ENCODE measurements around the gene KRT72. TPM values are rescaled to one million over a fixed set of nuclear protein-coding genes. Genes with fewer than 3 reads are reported as not detected.

Gene KRT72
- total RNA-seq, 2 experiments from 2014 or later: 82.2 to 83.4 TPM

DNA sequence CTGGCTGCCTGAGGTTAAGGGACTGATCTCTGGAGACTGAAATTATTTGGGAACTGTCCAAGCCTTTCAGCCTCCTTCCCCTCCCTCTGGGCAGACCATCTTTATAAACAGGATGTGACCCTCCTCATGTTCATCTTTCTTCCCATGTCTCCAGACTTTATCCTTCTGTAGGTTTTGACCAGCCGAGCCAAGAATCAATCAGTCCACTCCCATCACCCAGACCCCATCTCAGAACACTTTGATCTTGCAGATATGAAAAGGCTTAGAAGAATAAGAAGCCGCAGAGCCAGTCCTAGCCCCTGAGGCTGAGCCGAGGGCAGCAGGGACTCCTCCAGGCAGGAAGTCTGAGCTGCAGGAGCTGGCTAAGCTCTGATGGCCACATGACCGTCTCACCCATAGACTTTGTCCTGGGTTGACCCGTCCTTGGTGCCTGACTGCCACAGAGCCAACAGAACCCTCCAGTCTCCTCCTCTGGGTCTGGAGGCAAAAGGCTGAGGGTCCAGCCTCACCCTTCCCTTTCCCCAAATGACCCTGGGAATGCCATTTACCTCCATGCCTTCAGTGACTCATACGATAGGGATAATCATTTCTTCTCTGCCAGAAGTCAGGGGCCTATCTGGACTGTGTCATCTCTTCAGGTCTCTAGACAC lies 49.9 kb downstream of the KRT72 start:
- DNase-seq (no peak), ATAC-seq (ENCODE audit: poor library complexity) (no peak)
- Mint-ChIP-seq H3K27me3 (no peaks in the 10 kb centered on the region), H3K4me3 (no peak overlapping the region), H3K36me3 (ENCODE audit: low read depth) (no peaks in the 10 kb centered on the region), H3K9me3 (no peaks in the 10 kb centered on the region), H3K27ac (no peak overlapping the region), H3K4me1 (ENCODE audit: low read depth) (no peaks in the 10 kb centered on the region)
- ChIA-PET CTCF (no interaction called here), POLR2A (no interaction called here)
- Histone ChIP-seq H3K4me1 (ENCODE audit: insufficient read depth, low read length) (peaks cover 2% of the 10 kb centered on the region), H3K27me3 (ENCODE audit: control insufficient read depth in 1 of 2, insufficient read depth in 2 of 2, low read length in 2 of 2) (no peaks in the 10 kb centered on the region), H3K36me3 (ENCODE audit: insufficient read depth, low read length) (no peaks in the 10 kb centered on the region), H3K4me3 (ENCODE audit: low read length) (no peak overlapping the region), H3K9me3 (ENCODE audit: control insufficient read depth in 1 of 2, insufficient read depth in 1 of 2, low read length in 2 of 2) (no peaks in the 10 kb centered on the region), H3K27ac (ENCODE audit: low read depth in 1 of 2, low read length in 2 of 2) (no peak overlapping the region)
- intact Hi-C loops (cut with DNase I, micrococcal nuclease): no loop called here
- TF ChIP-seq, protein P1, sequence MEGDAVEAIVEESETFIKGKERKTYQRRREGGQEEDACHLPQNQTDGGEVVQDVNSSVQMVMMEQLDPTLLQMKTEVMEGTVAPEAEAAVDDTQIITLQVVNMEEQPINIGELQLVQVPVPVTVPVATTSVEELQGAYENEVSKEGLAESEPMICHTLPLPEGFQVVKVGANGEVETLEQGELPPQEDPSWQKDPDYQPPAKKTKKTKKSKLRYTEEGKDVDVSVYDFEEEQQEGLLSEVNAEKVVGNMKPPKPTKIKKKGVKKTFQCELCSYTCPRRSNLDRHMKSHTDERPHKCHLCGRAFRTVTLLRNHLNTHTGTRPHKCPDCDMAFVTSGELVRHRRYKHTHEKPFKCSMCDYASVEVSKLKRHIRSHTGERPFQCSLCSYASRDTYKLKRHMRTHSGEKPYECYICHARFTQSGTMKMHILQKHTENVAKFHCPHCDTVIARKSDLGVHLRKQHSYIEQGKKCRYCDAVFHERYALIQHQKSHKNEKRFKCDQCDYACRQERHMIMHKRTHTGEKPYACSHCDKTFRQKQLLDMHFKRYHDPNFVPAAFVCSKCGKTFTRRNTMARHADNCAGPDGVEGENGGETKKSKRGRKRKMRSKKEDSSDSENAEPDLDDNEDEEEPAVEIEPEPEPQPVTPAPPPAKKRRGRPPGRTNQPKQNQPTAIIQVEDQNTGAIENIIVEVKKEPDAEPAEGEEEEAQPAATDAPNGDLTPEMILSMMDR (IDR thresholded peaks at IDR 0.05): no peak

DNA sequence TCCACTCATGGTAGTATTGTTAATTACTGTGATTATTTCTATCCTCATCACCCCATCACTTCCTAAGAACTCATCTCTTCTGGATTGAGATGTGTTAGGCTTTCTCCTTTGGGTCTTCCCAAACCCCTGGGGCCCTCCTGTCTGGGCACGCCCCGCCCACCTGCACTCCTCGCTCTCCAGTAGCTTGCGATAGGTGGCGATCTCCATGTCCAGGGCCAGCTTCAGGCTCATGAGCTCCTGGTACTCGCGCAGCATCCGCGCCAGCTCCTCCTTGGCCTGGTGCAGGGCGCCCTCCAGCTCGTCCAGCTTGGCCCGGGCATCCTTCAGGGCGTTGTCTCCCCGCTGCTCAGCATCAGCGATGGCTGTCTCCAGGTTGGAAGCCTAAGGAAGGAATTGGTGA lies 55.1 kb downstream of the KRT72 start:
- H3K27me3 ChIP-seq (ENCODE audit: control insufficient read depth in 1 of 2, insufficient read depth in 2 of 2, low read length in 2 of 2): peaks cover 0 to 3% of the 10 kb centered on the region in 2 experiments
- ATAC-seq (ENCODE audit: poor library complexity) (no peak), DNase-seq (no peak)
- Mint-ChIP-seq H3K36me3 (ENCODE audit: low read depth) (no peaks in the 10 kb centered on the region), H3K4me1 (ENCODE audit: low read depth) (no peaks in the 10 kb centered on the region), H3K27me3 (no peaks in the 10 kb centered on the region), H3K9me3 (no peaks in the 10 kb centered on the region), H3K4me3 (no peak overlapping the region), H3K27ac (no peak overlapping the region)
- H3K4me3 ChIP-seq (ENCODE audit: low read length): no peak overlapping the region
- no peaks in the 10 kb centered on the region for H3K4me1 ChIP-seq (ENCODE audit: insufficient read depth, low read length)
- TF ChIP-seq, protein P1 (IDR thresholded peaks at IDR 0.05): no peak
- ChIA-PET POLR2A (no interaction called here), CTCF (no interaction called here)
- intact Hi-C loops (cut with DNase I, micrococcal nuclease): no loop called here
- H3K9me3 ChIP-seq (ENCODE audit: control insufficient read depth in 1 of 2, insufficient read depth in 1 of 2, low read length in 2 of 2): no peaks in the 10 kb centered on the region
- H3K36me3 ChIP-seq (ENCODE audit: insufficient read depth, low read length): no peaks in the 10 kb centered on the region
- H3K27ac ChIP-seq (ENCODE audit: low read depth in 1 of 2, low read length in 2 of 2): no peak overlapping the region

DNA sequence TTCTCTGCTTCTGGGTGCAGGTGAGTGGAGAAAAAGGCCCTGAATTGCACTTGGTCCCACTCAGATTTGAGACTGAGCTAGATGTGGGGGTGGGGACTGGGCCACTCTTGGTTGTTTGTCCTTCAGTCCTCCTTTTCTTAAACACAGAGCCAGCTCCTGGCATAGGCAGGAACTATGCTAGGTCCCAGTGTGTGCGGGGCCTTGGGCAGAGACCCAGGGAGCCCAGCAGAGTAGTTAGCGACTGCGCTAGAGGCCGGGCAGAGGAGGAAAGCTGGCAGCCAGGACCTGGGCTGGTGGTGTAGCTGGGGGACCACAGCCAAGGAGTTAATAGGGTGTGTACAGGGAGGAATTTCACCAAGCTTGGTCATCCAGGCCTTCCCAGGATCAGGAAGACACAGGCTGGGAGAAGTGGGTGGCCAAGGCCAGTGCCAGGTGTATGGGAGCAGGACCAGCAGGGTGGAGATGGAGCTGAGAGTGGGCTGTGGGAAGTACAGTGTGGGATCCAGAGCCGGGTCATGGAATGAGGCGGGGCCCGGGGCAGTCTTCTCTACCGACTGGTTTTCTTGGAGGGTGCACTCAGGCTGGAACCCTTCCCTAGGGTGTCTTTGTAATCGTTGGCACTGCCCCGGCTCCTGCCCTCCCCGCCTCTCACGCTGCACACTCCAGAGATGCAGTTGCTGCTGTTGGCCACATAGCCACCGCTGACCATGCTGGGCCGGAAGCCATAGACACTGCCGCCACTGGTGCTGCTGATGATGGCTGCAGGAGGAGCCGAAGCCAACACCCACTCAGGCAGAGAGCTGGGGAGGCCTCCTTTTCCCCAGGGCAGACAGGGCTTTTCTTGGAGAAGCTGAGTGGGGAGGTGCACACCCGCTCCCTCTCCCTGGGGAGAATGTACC lies 57.0 kb downstream of the KRT72 start:
- H3K27ac Mint-ChIP-seq: no peak overlapping the region
- Histone ChIP-seq H3K4me3 (ENCODE audit: low read length) (no peak overlapping the region), H3K9me3 (ENCODE audit: control insufficient read depth in 1 of 2, insufficient read depth in 1 of 2, low read length in 2 of 2) (no peaks in the 10 kb centered on the region), H3K27ac (ENCODE audit: low read depth in 1 of 2, low read length in 2 of 2) (no peak overlapping the region), H3K4me1 (ENCODE audit: insufficient read depth, low read length) (no peaks in the 10 kb centered on the region), H3K36me3 (ENCODE audit: insufficient read depth, low read length) (no peaks in the 10 kb centered on the region), H3K27me3 (ENCODE audit: control insufficient read depth in 1 of 2, insufficient read depth in 2 of 2, low read length in 2 of 2) (peaks cover 0 to 3% of the 10 kb centered on the region in 2 experiments)
- no peaks in the 10 kb centered on the region for H3K36me3 Mint-ChIP-seq (ENCODE audit: low read depth)
- H3K27me3 Mint-ChIP-seq: no peaks in the 10 kb centered on the region
- intact Hi-C loops (cut with DNase I, micrococcal nuclease): no loop called here
- no peaks in the 10 kb centered on the region for H3K9me3 Mint-ChIP-seq
- TF ChIP-seq, protein P1 (IDR thresholded peaks at IDR 0.05): no peak
- ChIA-PET CTCF (no interaction called here), POLR2A (no interaction called here)
- ATAC-seq (ENCODE audit: poor library complexity): no peak
- H3K4me1 Mint-ChIP-seq (ENCODE audit: low read depth): no peaks in the 10 kb centered on the region
- H3K4me3 Mint-ChIP-seq: no peak overlapping the region
- no peak for DNase-seq
